ENCODE measurements around the gene ADAT3.

The ADAT3 gene

GRCh38 chr19:1905110-1905862, at the start of gene ADAT3, which contains the start of gene SCAMP4:
Gene ADAT3, plus strand, starts transcription at chr19:1905399. Its CDS starts 6,649 bp downstream, at chr19:1912048.
Gene SCAMP4, plus strand, starts transcription at chr19:1905399. Its CDS starts 9,621 bp downstream, at chr19:1915020.
- peak; percentile 75 to 99 (median 97) for DNase-seq

GRCh38 chr19:1855828-1856255, 49.4 kb upstream of the ADAT3 start:
- DNase-seq: no peak

- DNase-seq: peak in 1 of 56 donors; percentile 41
These were observed 48.9 kb upstream of the ADAT3 start for GRCh38 chr19:1856345-1856697.

GRCh38 chr19:1856698-1857603, 48.2 kb upstream of the ADAT3 start:
- peak in 27 of 56 donors; percentile 7 to 73 (median 39) for DNase-seq

GRCh38 chr19:1857648-1858326, 47.4 kb upstream of the ADAT3 start:
- DNase-seq: peak in 2 of 56 donors; percentile 17 to 21

GRCh38 chr19:1858412-1859081, 46.7 kb upstream of the ADAT3 start:
- DNase-seq: no peak

GRCh38 chr19:1859331-1859781, 45.8 kb upstream of the ADAT3 start:
- DNase-seq: no peak

GRCh38 chr19:1860042-1860775, 45.0 kb upstream of the ADAT3 start:
- DNase-seq: peak in 43 of 56 donors; percentile 15 to 70 (median 54)

- DNase-seq: no peak
These were observed 44.2 kb upstream of the ADAT3 start for GRCh38 chr19:1860821-1861598.

- DNase-seq: no peak
These were observed 43.6 kb upstream of the ADAT3 start for GRCh38 chr19:1861599-1862031.

- no peak for DNase-seq
These were observed 43.2 kb upstream of the ADAT3 start for GRCh38 chr19:1862068-1862423.

GRCh38 chr19:1862424-1863327, 42.5 kb upstream of the ADAT3 start:
- DNase-seq: peak in 4 of 56 donors; percentile 13 to 35 (median 32)

GRCh38 chr19:1863328-1863637, 41.9 kb upstream of the ADAT3 start, which contains the start of gene KLF16:
Gene KLF16, minus strand, starts transcription at chr19:1863579. Its CDS starts 82 bp downstream, at chr19:1863497.
- no peak for DNase-seq

- peak; percentile 46 to 97 (median 82) for DNase-seq
These were observed 41.3 kb upstream of the ADAT3 start for GRCh38 chr19:1863638-1864479.

GRCh38 chr19:1864480-1865171, 40.6 kb upstream of the ADAT3 start:
- DNase-seq: peak in 33 of 56 donors; percentile 9 to 72 (median 45)

GRCh38 chr19:1865172-1866010, 39.8 kb upstream of the ADAT3 start:
- no peak for DNase-seq
